ENCODE data around the gene GLUL.

GRCh38 chr1:182368358-182368757 lies 23.2 kb downstream of the GLUL start:
- TF ChIP-seq, protein P1, sequence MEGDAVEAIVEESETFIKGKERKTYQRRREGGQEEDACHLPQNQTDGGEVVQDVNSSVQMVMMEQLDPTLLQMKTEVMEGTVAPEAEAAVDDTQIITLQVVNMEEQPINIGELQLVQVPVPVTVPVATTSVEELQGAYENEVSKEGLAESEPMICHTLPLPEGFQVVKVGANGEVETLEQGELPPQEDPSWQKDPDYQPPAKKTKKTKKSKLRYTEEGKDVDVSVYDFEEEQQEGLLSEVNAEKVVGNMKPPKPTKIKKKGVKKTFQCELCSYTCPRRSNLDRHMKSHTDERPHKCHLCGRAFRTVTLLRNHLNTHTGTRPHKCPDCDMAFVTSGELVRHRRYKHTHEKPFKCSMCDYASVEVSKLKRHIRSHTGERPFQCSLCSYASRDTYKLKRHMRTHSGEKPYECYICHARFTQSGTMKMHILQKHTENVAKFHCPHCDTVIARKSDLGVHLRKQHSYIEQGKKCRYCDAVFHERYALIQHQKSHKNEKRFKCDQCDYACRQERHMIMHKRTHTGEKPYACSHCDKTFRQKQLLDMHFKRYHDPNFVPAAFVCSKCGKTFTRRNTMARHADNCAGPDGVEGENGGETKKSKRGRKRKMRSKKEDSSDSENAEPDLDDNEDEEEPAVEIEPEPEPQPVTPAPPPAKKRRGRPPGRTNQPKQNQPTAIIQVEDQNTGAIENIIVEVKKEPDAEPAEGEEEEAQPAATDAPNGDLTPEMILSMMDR (IDR thresholded peaks at IDR 0.05) = no peak
- TF ChIP-seq POLR2AphosphoS5 (IDR thresholded peaks at IDR 0.05) = no peak

All from breast epithelium (tissue), 3 donors.